ENCODE results near the gene BST1.
"Not testable (repeated sequence)": the region's sequence is repeated elsewhere in the genome, so short reads cannot be mapped to it uniquely, and the experiment has no call there.

BST1 gene

GRCh38 chr4:15746110-15746509 lies 43.2 kb downstream of the BST1 start:
- no peak for DNase-seq (ENCODE audit: low spot score)

DNA sequence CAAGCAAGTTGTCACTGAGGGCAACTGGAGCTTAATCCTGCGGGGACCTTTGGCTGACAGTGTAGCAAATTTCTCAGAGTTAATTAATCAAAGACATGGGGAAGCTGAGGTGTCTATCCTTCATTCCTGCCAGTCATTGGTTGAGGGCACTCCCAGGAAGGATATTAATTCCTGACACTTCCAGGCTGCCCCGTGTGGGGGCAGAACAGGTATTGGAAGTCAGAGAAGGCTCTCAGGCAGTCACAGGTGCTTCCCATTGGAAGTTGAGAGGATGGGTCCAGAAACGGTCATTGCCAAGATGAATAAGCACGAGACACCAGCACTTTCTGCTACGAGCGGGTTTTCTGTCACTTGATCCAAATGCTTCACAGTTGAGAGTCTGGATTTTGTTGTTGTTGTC lies 46.1 kb downstream of the BST1 start:
- no peak for DNase-seq (ENCODE audit: low spot score)

- no peak for DNase-seq (ENCODE audit: low spot score)
Observed at GRCh38 chr4:15751153-15751552, 48.3 kb downstream of the BST1 start.

DNA sequence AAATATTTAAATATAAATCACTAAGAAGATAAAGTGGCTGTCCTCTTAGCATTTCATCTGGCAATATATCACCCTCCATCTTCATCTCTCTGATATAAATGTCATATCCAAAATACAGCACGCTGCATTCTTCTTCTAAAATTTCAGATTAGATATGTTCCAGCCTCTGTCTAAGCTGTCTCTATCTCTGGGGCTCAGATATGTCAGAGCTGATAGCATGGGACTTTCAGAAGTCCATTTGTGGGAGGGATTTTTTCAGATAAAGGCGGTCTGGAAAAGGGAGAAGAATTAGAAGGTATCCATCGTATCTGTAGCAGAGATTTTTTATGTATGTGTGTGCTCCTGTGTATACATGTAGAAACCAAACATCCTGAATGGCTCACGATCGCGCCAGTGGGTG lies 50.2 kb downstream of the BST1 start:
- no peak for DNase-seq (ENCODE audit: low spot score)

DNA sequence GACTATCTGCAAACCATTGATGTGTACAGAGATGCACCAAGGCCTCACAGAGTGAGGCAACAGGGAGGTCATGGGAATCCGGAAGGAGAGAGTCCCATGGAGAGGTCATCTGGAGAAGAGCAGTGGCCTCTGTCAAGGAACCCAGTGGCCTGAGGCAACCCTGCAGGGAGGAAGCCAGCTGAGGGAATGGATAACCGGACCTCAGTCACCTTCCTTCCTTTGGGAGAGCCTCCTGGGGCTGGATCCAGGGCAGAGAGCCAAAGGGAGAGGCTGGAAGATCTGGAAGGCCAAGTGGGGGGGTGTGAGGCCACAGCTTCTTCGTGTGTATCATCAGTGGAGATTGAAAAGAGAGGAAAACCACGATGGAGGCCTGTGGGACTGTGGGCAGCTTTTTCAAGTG lies 50.9 kb downstream of the BST1 start:
- peak; percentile 81 for DNase-seq (ENCODE audit: low spot score)

- DNase-seq (ENCODE audit: low spot score): peak; percentile 64
Observed at GRCh38 chr4:15754323-15754722, 51.5 kb downstream of the BST1 start.

- peak; percentile 61 for DNase-seq (ENCODE audit: low spot score)
Observed at GRCh38 chr4:15755321-15756155, 52.7 kb downstream of the BST1 start.

GRCh38 chr4:15756361-15756861 lies 53.5 kb downstream of the BST1 start:
- peak; percentile 4 for DNase-seq (ENCODE audit: low spot score)

DNA sequence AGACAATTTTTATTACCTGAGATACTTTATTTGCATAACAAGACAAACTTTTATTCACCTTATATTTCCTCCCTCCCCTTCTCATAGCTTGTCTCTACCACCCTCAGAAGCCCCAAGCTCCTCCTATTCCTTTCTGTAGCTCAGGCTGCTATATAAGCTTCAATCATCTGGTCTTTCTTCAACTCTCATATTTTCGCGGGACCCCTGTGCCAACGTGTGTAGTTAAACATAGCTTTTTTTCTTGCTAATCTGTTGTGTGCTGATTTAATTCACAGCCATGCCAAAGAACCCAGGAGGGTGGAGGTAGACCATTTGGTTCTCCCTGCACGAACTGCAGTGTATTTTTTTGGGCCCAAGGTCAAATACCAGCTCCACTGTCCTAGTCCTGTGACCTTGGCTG lies 54.2 kb downstream of the BST1 start:
- no peak for DNase-seq (ENCODE audit: low spot score)

DNA sequence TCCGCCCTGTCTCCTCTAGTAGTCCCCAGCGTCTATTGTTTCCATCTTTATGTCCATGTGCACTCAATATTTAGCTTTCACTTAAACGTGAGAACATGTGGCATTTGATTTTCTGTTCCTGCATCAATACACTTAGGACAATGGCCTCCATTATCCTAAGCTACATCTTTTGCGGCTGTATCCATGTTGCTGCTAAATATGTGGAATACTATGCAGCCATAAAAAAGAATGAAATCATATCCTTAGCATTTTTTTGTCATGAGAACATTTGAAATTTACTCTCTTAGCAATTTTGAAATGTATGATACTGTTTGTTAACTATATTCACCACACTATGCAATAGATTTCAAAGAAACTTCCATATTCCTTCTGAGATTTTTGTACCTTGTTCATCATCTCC lies 55.4 kb downstream of the BST1 start:
- DNase-seq (ENCODE audit: low spot score): no peak

DNA sequence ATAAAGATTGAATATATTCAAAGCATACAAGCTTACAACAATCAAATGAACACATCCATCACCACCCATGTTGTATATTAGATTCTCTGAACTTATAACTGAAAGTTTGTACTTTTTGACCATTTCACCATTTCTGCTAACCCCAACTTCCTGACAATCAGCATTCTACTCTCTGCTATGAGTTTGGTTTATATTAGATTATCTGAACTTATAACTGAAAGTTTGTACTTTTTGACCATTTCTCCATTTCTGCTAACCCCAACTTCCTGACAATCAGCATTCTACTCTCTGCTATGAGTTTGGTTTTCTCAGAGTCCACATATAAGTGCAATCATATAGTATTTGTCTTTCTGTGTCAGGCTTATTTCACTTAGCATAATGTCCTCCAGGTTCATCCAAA lies 59.6 kb downstream of the BST1 start:
- not testable (repeated sequence) for DNase-seq (ENCODE audit: low spot score)

GRCh38 chr4:15765391-15765790 lies 62.5 kb downstream of the BST1 start:
- no peak for DNase-seq (ENCODE audit: low spot score)

DNA sequence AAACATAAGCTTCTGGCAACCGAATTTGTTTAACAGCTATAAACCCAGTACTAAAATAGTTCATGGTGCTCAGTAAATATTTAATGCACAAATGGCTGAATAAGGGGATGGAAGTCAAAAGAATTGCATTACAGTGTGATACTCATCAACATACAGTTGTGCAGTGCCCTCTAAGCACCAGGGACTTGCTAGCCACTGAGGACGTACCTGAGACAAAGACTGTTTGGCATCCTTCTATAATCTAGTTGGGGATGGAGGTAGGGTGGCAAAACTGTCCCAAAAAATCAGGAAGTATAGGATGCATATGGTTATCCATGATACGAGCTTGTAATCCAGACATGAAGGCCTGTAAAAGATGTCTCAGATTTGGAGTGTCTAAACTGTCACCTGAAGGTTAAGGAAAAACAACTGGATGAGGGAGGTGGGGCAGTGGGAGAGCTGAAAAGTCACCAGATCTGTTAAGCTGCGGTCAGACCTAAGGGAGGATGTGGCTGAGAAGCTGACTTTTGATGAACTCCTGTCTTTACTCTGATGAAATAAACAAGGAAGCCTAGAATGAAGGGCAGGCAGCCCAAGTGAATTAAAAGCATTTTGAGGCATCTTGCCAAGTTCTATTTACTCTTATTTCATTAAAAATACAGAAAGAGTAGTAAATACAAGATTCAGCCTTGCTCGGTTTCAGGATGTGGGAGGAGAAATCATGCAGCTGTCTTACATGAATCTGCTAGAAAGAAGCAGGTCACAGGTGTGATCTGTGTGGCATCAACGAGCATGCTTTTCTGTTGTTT lies 63.2 kb downstream of the BST1 start:
- no peak for DNase-seq (ENCODE audit: low spot score)

DNA sequence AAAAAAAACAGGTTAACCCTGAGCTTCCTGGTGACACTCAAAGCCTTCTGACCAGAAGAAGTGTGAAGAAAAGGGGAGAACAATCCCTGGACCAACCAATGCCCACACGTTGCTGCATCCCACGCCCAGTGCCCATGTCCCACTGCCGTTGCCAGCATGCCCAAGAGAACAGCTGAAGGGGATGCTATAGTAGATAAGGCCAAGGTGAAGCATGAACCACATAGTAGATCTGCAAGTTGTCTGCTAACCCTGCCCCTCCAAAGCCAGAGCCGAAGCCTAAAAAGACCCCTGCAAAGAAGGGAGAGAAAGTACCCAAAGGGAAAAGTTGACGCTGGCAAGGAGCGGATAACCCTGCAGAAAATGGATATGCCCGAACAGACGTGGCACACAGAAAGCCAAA lies 64.0 kb downstream of the BST1 start:
- no peak for DNase-seq (ENCODE audit: low spot score)

DNA sequence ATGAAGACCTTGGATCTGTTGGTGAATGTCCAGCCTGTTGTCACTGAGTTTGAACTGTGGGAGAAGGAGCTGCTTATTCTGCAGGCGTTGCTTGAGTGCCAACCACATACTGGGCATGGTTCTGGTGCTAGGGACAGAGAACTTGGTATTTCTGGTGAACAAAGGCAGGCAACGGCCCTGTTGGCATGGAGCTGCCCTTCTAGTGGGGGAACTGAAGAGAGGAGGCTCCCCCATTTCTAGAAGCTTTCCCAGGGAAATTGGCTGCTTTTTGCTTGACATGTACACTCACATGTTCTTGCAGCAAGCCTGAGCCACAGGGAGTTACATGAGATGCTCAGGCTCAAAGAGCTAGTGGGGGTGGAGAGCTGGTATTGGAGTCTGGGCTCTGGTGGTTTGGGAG lies 66.3 kb downstream of the BST1 start:
- DNase-seq (ENCODE audit: low spot score): no peak

GRCh38 chr4:15771216-15772058 lies 68.6 kb downstream of the BST1 start:
- DNase-seq (ENCODE audit: low spot score): no peak

DNA sequence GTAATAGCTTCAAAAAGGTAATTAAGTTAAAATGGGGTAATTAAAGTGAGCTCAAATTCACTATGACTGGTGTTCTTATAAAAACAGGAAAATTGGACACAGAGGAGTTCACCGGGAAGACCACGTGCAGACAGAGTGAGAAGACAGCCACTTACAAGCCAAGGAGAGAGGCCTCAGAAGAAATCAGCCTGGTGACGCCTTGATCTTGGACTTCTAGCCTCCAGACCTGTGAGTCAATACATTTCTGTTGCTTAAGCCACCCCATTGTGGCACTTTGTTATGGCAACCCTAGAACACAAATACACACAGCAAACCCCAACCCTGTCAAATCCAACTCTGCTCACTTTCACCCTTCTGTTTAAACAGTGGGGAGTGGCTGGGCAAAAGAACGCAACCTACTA lies 71.2 kb downstream of the BST1 start:
- DNase-seq (ENCODE audit: low spot score): no peak

DNA sequence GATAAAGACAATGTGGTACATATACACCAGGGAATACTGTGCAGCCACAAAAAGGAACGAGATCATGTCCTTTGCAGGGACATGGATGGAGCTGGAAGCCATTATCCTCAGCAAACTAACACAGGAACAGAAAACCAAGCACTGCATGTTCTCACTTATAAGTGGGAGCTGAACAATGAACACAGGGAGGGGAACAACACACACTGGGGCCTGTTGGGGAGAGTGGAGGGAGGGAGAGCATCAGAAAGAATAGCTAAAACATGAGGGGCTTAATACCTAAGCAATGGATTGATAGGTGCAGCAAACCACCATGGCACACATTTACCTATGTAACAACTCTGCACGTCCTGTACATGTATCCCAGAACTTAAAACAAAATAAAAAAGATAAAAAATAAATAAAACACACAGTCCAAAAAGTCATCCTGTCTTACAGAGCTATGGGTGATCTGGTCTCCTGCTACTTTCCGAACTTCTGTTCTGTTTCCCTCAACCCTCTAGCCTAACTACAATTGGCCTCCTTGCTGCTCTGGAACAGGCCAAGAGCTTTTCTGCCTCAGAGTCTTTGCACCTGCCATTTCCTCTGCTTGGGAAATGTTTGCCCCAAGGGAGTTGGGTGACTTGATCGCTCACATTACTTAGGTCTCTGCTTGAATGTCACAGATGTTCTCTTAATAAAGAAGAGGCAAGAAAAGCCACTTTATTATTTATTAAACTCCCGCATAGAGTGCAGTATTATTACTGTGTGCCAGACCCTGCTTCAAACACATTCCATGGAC lies 74.2 kb downstream of the BST1 start:
- no peak for DNase-seq (ENCODE audit: low spot score)

GRCh38 chr4:15777697-15778288 lies 74.9 kb downstream of the BST1 start:
- DNase-seq (ENCODE audit: low spot score): no peak

- DNase-seq (ENCODE audit: low spot score): no peak
Observed at GRCh38 chr4:15778289-15779241, 75.7 kb downstream of the BST1 start, which contains the start of gene CD38. CD38 (plus strand) TSS chr4:15778328; CDS start chr4:15778415, 87 bp downstream.
